Activated gamma-delta T cell (primary cell): ENCODE measurements around the gene POU2AF3.

Source experiments
- DNase-seq: peaks from one replicate; lab custom pipeline; 2025; lab: John Stamatoyannopoulos, UW

The POU2AF3 gene

DNA sequence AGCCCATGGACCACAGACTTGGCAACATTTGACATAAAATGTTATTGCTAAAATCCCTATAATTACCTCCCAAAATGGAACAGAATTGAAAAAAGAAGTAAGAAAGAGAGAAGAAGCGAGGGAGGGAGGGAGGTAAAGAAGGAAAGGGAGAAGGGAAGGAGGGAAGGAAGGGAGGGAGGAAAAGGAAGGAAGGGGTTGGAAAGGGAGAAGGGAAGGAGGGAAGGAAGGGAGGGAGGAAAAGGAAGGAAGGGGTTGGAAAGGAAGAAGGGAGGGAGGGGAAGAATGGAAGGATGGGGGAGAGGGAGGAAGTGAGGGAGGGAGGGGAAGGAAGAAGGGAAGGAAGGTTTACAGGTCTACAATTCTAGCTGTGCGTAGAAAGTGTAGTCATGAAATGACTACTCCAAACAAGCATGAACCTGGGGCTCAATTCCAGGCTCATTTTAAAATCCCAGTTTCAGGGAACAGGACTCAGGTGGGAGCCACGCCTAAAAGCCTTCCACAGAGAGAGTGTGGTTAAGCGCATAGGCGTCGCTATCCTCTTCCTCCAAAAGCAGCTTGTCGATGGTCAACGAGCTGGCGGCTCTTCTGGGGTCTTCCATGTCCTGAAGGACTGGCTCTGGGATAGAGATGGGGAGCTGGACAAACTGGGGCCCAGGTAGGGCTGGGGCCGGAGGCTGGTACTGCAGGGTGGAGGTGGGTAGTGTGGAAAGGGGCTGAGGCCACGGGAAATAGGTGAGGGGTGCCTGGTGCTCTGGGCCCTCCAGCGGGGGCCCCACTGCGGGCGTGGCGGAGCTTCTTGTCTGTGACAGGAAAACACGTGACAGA, 55.6 kb downstream of the POU2AF3 start:
- DNase-seq: no peak

DNA sequence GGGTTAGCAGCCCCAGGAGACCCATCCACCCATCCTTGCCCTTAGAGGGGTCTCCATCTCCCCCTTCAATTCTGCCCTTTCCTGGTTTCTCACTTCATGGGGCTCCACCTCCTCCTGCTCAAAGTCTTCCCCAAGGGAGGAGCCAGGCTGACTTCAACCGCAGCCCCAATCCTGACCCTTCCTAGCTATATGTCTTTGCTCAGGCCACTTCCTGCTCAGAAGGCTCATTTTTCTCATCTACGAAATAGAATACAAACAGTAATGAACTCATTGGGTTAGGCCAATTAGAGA, 56.2 kb downstream of the POU2AF3 start:
- DNase-seq: no peak

DNA sequence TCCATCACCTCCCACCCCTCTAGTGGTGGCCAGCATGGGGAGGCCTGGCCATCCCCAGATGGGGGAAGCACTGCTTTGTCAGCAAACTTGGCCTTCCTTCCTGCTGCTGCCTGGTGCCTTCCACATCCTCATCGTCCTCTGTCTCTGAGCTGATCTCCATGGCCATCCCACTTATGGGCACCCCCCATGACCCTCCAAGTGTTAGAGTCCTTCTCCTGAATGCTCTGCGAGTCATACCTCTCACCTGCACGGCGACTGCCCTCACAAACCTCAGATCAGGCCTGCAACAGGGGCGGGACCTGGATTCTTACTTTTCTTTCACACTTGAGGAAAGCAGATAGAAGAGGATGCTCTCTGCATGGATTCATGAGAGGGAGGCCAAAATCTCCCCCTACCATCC, 56.8 kb downstream of the POU2AF3 start:
- DNase-seq: no peak

GRCh38 chr11:111355956-111356659, 57.8 kb downstream of the POU2AF3 start:
- DNase-seq: no peak

DNA sequence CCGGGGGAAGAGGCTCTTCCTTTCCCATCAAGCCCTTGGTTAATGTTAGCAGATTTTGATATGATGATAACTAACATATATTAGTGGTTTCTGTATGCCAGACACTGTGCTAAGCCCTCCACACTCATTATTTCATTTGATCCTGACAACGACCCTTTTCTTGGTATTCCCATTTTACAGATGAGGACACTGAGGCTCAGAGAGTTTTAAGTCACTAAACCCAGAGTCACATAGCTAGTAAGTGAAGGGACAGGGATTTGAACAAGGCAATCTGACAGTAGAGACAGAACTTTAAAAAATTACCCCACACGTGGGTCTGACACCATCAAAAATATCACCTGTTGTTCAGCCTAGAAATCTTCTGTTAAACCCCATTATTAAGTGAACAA, 58.3 kb downstream of the POU2AF3 start:
- DNase-seq: no peak

- no peak for DNase-seq
Measured at GRCh38 chr11:111357150-111358037, 59.0 kb downstream of the POU2AF3 start.
